Measurements from ENCODE around the gene SLC49A3.
A peak's percentile ranks its signal among the peaks of the same experiment; 100 is the strongest.
"Not testable (repeated sequence)": the region's sequence is repeated elsewhere in the genome, so short reads cannot be mapped to it uniquely, and the experiment has no call there.

The SLC49A3 gene

DNA sequence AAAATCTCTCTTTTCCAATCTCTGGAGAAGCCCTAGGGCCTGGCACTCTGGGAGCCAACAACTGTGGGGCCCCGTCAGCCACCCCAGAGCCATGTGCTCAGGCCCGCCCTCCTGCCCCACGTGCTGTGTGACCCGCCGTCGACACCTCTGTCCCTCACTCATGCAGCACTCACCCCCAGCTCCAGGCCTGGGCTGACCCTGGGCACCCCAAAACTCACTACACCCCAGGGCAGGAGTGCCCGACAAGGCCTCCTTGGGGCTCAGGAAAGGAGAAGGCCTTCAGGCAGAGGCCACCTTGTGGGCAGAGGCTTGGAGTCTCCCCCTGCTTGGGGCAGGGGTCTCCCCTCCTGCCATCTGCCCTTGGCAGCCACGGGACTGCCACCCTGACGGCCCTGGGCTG is 8.9 kb downstream of the SLC49A3 start:
- DNase-seq, result no peak

DNA sequence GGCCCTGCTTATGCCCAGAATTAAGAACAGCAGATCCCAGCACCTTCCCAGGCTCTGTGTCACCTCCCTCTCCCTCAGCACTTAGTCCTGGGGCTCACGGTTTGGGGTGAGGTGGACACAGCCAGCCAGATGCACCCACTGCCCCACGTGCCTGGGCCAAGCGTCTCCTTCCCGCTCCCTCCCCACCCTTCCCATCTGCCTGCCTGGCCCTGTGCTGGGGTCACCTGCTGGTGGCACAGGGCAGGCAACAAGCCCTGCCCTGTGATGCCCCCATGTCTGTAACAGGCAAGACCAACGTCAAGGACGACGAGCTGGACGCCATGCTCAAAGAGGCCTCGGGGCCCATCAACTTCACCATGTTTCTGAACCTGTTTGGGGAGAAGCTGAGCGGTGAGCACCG is 9.3 kb downstream of the SLC49A3 start:
- DNase-seq, result no peak

DNA sequence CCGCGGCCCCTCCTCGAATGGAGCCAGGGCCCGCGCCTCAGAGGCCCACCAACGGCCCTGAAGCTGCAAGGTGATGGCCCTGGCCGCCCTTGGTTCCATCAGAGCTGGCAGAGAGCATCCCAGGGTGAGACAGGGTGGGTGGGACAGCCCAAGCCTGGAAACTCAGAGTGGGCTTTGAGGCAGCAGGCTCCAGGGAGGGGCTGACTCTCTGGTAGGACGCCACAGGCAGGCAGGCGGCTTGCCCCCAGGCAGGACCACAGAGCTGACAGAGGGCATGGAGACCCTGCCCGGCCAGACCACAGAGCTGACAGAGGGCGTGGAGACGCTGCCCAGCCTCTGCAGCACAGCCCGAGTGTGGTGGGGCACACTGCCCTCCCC is 9.9 kb downstream of the SLC49A3 start:
- no peak for DNase-seq

DNA sequence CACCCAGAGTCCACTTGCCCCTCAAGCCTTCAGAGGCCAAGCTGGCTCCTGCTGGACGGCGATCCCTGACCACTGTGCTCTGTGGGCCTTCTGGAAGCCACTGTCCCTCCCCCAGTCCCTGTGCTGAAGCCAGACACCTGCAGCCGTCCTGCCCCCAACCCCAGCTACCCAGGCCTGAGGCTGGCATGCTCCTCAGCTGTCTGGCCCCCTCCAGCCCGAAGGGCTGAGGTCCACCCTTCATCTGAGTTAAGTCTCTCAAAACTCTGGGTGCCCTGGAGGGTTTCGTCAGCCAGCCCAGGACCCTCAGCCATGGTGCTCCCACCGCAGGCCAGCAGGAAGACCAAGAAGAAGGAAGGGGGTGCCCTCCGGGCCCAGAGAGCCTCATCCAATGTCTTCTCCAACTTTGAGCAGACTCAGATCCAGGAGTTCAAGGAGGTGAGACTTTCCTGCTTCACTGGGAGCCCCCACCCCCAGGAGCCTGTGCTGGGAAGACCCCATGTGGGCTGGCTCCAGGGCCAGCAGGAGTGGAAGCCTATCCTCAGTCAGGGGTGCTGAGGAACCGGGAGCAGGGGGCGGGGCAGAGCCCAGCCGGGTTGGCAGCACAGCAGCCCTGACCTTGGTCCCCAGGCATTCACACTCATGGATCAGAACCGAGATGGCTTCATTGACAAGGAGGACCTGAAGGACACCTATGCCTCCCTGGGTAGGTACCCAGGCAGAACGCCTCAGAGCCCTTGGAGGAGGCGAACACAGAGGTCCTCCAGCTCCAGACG is 10.4 kb downstream of the SLC49A3 start:
- DNase-seq, result no peak

DNA sequence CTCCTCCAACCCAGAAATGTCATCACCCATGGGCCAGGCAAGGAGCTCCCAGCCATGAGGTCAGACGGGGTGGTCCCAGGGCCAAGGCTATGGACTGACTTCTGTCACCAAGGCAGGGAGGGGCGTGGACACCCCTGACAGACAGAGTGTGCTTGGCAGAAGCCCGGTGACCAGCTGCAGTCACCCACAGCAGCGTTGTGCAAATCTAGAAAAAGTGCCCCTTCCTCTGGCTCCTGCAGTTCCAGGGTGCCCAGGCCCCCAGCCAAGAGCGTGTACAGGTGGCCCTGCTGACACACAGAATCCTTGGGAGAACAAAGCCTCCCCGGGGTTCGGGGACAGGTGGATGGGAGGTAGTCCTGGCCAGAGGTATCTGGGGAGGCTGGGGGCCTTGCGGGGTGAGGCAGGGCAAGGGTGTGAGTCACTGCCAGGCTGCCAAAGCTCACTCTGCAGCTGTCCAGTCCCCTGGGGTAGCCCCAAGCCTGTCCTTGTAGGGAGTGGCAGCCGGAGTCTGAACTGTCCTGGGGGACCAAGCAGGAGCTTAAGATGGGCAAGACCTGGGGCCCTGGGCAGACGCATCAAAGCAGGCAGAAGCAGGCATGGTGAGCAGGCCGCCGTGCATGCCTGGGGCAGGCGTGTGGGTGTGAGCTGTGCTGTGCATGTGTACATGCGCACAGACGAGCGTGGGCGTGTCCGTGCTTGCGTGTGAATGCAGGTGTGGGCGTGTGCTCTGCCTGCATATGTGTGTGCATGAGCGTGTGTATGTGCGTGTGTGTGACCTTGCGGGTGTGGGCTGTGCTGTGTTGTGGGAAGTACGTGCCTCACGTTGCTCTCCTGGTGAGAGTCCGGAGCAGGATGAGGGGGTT is 11.3 kb downstream of the SLC49A3 start:
- no peak for DNase-seq

DNA sequence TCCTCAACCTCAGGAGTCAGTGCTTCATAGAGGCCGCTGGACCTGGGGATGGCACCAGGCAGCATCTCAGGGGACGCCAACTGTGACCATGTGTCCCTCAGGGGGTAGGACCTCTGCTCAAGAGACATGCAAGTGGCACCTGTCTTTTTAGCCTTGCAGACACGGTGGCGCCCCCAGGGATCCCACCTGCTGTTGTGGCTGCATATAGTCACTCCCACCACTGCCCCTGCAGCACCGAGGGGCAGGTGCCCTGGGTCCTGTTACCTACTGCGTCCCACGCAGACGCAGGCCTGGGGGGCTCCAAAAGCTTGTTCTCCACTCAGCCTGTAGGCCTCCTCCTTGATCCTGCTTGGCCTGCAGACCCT is 12.1 kb downstream of the SLC49A3 start:
- no peak for DNase-seq

DNA sequence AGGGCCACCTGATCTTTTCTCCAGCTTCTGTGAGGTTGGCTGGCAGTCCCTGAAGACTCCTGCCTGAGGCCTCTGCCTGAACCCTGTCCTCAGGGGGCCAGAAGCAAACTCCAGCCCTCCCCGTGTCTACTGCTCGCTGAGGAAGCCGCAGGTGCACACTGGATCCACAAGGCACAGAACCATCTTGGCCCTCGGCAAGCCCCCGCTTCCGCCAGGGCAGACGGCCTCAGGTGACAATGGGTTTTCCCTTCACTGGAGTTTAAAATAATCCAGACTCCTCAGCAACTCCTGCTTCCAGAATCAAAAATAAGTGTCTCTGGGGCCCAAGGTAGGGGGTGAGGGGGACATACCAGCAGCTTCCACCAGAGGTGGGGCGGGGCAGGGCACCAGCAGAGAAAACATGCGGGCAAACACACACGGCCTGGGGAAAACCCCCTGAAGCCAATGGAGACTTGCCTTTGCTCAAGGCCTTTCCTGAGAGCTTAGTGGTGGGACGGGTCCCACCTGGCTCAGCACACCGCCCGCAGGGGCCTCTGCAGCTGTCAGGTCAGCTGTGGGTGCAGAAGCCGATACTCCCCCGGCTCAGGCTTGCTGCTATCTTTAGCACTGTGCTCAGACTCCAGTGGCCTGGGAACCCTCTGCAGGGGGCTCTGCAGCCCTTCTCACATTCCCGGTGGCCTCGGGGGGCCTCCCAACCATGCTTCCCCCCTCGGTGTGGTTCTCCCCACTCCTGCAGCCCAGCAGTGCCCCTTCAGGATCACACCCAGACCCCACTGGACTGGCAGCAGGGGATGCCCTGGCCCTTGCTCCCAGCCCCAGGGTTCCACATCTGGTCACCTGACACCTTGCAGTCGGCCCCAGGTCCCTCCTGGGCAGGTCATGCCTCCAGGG is 12.7 kb downstream of the SLC49A3 start:
- no peak for DNase-seq

DNA sequence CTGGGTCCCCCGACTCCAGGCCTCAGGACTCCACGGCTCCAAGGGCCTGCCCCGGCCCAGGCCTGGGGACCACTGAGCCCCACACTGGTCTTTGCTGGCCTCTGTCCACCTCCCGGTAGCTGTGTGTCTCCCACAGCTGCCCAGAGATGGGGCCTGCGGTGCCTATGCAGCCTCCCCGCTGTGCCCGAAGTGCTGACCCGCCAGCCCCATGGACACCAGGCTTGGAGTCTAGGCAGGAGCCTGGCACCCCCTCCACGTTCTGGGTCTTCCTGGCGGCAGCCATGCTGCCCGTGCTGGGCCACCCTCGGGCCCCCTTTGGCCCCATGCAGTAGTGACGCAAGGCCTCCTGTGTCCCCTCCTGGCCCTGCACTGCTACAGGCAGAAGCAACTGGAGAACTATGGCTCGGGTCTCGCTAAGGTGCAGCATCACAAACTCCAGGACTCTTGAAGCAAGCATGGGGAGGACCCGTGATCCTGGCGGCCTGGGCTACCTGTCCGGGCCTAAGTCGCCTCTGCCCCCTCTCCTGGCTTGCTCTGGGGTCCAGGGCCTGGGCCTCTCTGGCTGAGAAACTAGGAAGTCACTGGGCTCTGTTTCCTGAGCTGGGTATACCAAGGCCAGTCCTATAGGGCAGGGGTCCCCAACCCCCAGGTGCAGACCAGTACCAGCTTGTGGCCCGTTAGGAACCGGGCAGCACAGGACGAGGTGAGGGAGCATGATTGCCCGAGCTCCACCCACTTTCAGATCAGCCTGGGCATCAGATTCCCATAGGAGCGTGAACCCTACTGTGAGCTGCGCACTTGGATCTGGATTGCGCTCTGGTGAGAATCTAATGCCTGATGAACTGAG is 13.7 kb downstream of the SLC49A3 start:
- no peak for DNase-seq

DNA sequence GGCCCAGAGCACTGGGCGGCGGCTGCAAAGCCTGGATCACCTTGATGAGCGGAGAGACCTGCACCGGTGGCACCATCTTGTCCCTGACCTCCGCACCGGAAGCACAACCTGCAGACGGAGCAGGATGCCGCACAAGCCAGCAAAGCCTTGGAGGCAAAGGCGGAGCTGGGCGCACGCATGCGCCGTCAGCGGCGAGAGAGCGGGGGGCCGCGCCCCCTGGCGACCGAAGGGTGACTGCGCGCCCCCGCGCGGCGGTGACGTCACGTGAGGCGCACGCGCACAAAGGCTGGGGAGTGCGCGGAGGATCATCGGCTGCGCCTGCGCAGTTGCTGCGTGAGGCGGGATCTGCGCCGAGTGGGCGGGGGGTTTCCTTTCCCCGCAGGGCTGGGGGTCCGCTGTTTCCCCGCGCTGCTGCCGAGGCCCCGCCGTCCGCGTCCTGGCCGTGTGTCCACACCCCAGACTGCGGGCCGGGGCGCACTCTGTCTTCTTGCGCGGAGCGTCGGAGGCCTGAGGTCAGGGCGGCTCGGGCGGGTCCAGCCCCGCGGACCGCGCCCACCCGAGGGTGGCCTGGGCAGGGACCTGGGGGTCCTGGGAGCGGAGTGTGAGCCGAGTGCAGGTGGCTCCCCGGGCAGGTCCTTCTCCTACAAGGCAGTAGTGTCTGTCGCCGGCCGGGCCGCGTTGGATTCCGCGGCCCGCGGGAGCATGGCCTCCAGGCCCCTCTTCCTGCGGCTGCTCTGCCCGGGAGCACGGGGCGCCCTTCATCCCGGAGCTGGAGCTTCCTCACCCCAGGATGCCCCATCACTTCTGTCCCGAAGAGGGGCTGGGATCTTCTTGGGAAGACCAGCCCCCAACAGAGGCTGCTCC is 14.5 kb downstream of the SLC49A3 start, which contains the start of the genes ATP5ME and MYL5:
Gene ATP5ME (minus strand): TSS at position 105 of the 864 bp plus-strand sequence. CDS start 29 bp downstream, at position 76.
Gene MYL5 (plus strand): TSS at position 371 of the 864 bp plus-strand sequence. CDS start 3,485 bp downstream, outside the sequence.
- peak; percentile 78 for DNase-seq

DNA sequence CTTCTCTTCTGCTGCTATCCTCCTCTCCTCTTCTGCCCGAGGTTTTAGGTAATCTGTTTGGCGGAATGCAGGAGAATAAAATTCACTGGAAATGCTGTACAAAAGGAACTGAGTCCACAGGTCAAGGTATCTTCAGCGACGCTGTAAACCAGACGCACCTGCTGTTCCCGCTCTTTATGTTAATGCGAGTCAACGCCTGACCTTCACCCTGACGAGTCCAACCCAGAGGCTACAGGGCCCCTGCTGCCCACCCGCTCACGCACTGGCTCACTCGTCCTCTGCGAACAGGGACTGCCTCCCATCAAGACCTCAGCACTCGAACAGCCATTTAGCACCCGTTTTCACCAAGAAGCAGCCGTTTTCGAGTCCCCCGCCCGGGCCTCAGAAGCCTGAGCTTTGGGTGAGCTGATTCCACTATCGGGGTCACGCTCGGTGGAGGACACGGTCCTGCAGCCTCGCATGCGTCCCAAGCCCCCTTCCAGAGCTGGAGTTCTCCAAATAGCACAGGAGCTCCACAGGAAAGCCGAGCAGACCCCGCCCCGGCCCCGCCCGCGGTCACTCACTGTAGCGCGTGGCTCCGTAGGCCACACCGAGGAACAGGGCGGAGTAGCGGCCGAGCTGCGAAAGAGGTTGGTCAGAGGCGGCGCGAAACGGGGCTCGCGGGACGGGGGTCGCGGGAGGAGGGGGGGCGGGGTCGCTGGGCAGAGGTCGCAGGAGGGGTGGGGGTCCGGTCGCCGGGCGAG is 15.4 kb downstream of the SLC49A3 start:
- no peak for DNase-seq

DNA sequence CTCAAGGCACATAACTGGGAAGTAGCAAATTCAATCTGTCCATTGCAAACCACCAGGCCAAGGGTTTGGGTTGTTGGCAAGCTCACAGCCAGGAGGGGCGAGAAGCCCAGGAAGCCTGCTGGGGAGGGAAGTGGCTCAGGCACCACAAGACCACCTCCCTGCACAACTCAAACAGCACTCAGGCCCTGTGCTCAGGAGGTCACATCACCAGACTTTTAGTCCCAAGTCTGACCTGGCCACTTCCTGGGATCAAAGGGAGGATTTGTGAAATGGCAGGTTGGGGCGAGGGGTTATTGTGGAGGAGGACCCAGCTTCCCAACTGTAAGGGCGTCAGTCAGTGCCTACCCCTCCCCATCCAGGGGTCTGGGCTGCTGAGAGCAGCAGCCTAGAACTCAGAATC is 17.2 kb downstream of the SLC49A3 start:
- no peak for DNase-seq

DNA sequence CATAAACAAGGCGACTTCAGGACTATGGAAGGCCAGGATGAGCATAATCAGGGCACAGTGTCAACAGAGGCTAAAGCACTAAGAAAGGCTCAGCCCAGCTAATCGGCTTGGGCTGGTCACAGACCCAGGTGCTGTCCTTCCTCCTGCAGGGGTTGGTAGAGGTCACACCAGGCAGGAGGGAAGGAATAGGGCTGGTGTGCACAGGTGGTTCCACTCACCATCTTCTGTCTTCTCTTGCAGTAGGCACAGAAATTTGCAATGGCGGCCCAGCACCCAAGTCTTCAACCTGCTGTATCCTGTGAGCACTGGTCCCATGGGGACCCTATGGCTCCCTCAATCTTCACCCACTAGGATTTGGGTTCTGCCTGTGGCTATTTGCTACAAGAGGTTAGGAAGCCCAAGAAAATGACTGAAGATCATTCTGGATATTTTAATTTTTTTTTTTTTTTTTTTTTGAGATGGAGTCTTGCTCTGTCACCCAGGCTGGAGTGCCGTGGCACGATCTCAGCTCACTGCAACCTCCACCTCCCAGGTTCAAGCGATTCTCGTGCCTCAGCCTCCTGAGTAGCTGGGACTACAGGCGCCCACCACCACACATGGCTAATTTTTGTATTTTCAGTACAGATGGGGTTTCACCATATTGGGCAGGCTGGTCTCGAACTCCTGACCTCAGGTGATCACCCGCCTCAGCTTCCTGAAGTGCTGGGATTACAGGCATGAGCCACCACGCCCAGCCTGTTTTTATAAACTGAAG is 19.0 kb downstream of the SLC49A3 start:
- DNase-seq, result not testable (repeated sequence)

DNA sequence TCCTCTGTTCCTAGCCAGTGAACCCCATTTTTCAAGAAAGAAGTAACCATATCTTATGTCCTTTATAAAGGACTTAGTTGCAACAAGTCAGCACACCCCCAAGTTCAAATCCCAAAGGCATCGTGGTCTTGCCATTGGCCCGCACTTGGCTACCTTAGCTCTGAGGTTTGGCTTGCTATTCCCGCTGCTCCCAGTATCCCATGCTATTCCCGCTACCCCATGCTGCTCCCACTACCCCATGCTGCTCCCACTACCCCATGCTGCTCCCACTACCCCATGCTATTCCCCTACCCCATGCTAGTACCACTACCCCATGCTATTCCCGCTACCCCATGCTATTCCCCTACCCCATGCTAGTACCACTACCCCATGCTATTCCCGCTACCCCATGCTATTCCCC is 20.7 kb downstream of the SLC49A3 start:
- DNase-seq, result not testable (repeated sequence)

DNA sequence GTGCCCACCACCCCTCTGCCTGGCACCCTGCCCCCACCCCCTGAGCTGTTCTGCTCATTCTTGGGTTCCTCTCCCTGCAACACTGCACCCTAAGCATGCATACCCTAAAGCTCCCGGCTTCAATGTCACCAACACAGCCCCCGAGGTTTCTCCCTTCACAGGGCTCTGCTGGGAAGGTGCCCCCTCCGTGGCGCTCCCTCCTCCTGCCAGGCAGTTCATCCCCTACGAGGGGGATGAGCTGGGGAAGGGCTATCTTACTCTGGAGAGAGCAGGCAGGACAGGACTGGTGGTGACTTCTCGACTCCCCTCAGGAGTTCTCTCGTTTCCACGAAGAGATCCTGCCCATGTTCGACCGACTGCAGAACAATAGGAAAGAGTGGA is 21.4 kb downstream of the SLC49A3 start:
- no peak for DNase-seq

DNA sequence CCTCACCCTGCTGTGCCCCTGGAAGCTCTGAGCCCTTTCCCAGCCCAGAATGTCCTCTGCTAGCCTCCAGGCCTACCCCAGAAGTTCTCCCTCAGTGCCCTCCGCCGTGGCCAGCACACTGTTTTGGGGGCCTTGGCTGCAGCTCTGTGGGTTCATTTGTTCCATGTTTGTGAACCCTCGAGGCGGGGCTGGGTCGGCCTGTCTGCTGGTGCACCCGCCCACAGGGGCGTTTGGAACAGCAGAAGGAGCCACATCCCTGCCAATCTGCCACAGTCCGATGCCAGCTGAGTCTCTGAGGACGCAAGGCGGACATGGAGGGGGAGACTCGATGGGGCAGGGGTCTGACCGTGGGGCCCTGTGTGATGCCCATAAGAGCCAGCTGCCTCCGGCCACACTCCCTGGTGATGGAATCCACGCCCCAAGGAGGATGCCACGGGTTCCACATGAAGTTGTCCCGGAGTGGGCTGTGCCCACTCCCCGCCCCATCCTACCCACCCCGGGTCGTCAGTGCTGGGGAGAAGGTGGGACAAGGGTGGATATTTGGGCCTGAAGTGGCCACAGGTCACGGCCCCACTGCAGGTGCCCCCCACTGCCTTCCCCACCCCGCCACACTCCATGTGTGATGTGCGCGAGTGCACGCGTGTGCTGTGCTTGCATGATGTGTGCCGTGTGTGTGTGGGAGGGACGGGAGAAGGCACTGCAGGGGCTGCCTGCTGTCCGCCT is 22.0 kb downstream of the SLC49A3 start:
- no peak for DNase-seq

DNA sequence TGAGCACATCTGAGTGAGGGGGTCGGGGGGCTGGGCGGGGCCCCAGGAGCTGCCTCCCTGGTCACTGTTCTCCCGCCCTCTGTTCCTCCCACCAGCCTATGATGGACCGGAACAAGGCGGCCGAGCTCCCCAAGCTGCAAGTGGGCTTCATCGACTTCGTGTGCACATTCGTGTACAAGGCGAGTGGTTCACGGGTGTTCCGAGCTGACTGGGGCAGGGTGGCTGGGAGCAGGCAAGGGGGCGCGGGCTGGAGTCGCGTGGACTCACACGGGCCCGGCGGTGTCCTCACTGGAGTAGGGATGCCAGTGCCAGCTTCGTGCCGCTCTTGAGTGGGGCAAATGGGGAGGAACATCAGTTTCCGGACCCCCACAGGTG is 22.5 kb downstream of the SLC49A3 start:
- no peak for DNase-seq

DNA sequence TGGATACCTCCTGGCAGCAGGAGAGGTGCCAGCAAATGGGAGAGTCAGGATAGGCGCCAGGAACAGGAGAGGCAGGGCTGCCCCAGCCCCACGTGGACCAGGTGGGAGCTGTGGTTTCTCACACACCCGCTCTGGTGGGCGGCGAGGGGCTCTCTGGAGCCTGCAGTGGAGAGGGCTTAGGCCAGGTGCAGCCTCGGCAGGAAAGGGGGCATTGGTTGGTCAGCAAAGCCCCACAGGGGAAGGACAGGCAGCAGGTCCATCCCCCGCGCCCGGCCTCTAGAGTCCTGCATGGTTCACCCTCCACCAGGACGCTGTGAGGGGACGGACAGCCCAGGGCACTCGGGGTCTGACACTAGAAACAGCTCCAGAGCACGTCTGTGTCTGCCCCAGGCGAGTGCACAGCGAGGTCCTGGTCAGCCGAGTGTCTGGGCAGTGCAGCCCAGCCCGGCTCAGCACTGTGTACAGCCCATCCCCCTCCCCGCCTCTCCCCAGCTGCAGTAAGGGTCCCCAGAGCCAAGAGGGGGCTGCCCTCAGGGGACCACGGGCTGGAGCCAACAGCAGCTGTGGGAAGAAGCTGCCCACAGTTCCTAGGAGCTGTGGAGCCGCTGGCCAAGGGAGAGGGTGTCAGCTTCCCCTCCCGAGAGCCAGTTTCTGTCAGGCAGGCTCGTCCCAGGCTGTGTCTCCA is 23.1 kb downstream of the SLC49A3 start:
- no peak for DNase-seq

DNA sequence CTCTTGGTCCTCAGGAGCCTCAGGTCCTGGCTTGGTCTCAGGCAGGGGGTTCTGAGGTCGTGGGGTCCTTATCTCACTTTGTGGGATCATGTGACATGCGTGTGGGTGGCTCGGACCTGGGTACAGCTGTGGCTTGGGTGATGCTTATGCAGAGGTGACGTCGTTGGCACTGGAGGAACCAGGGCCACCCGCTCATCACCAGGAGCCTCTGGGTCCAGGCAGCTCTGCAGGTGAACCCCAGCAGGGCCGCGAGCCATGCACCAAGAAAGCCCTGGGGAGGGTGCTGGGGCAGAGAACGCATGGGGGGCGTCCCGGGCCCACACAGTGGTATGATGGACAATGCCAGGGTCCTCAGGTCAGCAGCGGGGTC is 23.6 kb downstream of the SLC49A3 start:
- DNase-seq, result no peak

Measured in NCI-H510A (cell line).